Glomerular visceral epithelial cell (primary cell): ENCODE results near the gene ZNF106.

ENCODE experiments used
- DNase-seq: peaks from one replicate; pipeline ENCODE4 v3.0.0-alpha.2; 2016; ENCODE audit errors: extremely low spot score

The ZNF106 gene

DNA sequence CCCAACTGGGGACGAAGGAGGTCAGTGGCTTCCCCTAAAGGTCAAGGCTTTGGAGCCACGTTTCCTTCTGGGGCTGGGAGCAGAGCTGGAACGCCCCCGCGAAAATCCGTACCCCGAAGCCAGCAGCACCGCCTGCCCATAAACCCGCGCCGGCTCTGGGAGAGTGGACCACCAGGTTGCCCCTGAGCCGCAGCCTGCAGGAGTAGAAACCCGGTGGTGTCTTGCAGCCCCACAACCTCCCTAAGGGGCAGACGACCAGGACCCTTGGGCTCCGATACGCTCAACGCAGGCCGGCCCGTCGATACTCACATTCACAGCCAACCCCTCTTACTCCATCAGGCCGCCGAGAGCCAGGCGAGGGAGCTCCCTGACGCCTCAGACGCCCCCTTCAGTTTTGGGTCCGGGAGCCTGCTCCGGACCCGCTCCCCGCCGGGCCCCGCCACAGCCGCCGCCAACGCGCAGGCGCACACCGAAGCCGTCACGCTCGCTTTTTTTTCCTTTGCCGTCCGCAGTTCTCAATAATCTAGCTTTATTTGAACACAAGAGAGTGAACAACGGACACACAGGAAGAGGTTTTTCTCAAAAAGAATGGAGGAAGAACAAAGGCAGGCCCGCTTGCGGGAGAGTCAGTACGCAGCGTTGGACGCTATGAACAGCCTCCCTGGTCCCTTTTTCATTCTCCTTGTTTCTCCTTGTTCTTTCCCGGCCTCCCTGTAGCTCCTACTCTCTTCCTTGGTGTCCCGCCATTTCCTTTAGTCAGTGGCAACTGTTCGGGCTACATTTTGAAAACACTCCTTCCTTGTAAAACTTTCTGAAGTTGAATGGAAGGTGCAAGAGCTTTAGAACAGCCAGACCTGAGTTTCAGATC is at the start of gene ZNF106:
Gene ZNF106 (minus strand): TSS at position 471 of the 868 bp plus-strand sequence. CDS start 18,852 bp downstream, outside the sequence.
- peak; percentile 92 for DNase-seq

- no peak for DNase-seq
Measured at GRCh38 chr15:42533246-42533645, 42.3 kb upstream of the ZNF106 start.

GRCh38 chr15:42528970-42529369 is 38.0 kb upstream of the ZNF106 start:
- no peak for DNase-seq

DNA sequence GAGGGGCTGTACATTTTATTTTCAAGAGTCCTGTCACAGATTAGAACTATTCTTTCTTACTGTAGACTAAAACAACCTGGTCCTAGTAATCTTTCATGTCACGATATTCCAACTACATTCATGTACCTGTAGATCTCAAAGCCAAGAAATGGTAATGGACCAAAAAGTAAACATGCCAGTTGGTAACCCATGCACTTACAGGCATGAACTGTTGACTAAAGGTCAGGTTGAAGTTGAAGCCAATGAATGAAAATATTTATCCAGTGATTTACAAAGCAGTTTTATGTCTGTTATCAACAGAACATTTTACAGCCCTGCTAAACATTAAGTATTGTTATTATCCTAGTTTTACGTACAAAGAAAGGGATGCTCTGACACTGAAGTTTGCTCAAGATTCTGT is 32.4 kb upstream of the ZNF106 start:
- DNase-seq, result no peak

DNA sequence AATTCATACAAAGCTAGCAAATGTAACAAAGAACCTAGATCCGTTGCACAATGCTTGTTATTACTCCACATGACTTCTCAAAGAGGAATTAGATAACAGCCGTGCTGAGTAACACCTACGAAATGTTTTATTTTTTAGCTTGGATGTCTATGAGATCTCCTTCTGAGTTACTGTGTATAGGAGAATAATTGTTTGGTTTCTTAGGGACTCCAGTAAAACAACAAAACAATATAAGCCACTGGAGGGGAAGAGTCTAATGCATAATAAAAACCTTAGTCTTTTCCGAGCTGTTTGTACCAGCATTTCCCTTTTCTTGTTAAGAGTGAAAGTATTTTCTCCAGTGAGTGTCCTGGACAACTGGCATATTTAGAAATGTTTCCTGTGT is 20.1 kb upstream of the ZNF106 start:
- no peak for DNase-seq

GRCh38 chr15:42510258-42511006 is 19.5 kb upstream of the ZNF106 start:
- no peak for DNase-seq

DNA sequence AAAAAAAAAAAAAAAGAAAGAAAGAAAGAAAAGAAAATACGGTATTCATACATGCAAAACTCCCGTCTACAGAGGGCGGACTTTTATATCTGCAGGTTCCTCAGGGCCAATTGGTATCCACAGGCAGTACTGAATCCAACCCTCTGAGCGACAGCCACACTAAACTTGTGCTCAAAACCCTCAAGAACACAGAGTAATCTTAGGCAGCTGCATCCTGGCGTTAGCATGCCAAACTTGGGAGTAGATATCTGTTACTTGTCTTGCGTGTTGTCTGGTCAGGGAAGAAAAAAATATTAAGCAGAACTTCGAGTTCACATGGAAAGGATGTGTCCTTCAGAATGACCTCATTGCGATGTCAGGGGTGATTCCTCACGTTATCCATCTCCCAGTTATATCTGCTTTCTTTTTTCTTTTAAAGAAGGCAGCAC is 17.3 kb upstream of the ZNF106 start:
- no peak for DNase-seq

DNA sequence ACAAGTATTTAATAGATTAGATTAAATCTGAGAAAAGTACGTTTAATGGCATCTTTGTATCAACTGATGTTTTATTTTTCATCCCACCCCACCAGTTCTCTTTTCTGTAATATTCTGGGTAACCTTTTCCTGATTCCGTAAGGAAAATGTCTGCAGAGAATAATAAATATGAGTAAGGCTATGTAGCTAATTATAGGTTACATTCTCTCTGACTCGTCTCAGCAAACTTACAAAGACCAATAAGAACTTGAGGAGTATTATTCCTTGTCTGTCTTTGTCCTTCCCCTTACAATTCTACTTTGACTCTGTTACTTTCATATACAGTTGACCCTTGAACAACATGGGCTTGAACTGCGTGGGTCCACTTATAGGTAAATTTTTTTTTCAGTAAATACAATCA is 16.6 kb upstream of the ZNF106 start:
- DNase-seq, result no peak

GRCh38 chr15:42504631-42505030 is 13.7 kb upstream of the ZNF106 start:
- peak; percentile 25 for DNase-seq

GRCh38 chr15:42503825-42504224 is 12.9 kb upstream of the ZNF106 start:
- DNase-seq, result no peak

GRCh38 chr15:42502477-42502876 is 11.5 kb upstream of the ZNF106 start:
- no peak for DNase-seq

- peak; percentile 24 for DNase-seq
Measured at GRCh38 chr15:42499858-42500609, 9.1 kb upstream of the ZNF106 start.

DNA sequence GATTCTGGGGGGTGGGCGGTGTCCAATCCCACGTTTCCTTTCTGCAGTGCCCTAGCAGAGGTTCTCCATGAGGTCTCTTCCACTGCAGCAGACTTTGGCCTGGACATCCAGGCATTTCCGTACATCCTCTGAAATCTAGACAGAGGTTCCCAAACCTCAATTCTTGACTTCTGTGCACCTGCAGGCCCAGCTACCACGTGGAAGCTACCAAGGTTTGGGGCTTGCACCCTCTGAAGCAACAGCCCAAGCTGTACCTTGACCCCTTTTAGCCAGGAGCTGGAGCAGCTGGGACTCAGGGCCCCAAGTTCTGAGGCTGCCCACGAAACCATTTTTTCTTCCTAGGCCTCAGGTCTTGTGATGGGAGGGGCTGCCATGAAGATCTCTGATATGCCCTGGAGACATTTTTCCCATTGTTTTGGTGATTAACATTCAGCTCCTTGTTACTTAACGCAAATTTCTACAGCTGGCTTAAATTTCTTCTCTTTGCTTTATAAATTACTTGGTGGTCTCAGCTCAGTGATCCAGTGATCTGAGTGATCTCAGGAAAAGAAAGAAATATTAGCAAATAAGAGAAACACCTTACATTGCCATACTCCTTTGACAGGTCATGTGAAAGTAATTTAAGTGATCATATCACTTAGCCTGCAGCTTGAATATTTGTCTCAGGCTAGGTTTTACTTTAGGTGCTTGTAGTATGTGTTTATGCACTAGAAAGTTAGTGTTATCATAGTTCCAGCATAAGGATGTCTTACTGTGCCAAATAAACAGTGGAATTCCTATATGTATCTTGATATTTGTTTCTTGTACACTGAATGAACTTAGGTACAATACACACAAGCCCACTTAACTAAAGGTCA is 7.5 kb upstream of the ZNF106 start:
- no peak for DNase-seq

GRCh38 chr15:42495361-42496212 is 4.6 kb upstream of the ZNF106 start, which contains the start of gene SNAP23:
TSS of gene SNAP23 (plus strand) at chr15:42495634. CDS start at chr15:42511847, 16,213 bp downstream.
- DNase-seq, result peak; percentile 96

DNA sequence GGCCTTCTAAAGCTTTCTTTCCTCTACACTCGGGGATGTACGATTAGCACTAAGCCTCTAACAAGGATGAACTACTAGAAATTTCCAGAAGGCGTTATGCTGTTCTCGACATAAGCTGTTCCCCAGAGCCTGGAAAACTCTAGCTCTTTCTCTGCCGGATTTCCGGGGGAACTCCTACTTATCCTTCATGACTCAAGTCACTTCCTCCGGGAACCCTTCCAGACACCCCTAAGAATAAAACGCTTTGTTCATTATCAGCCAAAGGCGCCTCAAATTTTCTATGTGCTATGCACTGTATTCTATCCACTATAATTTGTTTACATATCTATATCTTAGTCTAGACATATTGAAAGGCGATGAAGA is 4.0 kb upstream of the ZNF106 start:
- DNase-seq, result peak; percentile 70

DNA sequence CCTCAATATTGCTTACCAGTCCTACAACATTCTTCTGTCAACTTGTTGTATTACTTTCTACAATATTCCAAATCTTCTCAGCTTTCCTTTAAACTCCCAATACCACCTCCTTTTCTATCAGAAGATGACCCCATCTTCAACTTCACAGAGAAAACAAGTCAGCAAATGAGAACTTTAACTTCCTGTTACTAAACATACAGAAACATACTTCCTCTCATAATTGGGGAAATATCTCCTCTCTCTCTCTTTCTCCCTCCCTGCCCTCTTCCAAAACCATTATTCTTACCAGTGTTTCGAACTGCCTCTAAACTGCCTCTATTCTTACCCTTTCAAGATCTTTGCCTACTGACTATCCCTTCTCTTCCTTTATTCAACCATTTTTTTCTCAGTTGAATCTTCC is 2.7 kb upstream of the ZNF106 start:
- no peak for DNase-seq

DNA sequence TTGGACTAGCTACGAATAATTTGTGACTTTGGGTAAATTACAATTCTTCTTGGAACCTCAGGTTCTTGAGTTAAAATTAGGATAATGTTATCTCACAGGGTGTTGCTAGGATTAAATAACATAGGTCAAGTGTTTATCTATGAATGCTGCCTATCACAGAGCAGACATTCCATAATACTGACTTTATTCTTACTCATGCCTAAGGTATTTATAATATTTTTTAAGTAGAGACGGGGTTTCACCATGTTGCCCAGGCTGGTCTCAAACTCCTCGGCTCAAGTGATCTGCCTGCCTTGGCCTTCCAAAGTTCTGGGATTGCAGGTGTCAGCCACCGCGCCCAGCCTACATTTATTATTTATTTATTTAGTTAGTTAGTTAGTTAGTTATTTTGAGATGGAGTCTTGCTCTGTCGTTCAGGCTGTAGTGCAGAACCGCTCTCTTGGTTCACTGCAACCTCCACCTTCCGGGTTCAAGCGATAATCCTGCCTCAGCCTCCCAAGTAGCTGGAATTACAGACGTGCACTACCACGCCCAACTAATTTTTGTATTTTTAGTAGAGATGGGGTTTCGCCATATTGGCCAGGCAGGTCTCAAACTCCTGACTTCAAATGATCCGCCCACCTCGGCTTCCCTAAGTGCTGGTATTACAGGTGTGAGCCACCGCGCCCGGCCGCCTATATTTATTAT is 741 bp upstream of the ZNF106 start:
- DNase-seq, result peak; percentile 77

GRCh38 chr15:42490291-42490670 is 660 bp downstream of the ZNF106 start:
- peak; percentile 10 for DNase-seq

DNA sequence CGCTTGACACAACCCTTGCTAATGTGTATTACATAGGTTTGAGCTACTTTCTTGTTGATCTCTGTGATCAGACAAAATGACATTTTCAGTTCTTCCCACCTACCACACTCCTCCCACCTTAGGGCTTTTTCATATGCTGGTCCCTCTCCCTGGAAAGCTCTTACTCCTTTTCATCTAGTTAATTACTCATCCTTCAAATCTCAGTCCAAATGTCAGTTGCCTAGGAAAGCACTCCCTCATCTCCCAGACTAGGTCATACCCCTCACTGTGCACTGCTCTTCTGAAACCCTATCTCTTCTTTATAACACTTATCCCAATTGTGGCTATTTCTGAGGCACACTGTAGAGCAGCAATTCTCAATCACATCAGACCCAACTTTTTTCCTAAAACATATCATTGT is 7.3 kb downstream of the ZNF106 start:
- DNase-seq, result no peak

- no peak for DNase-seq
Measured at GRCh38 chr15:42482701-42483100, 8.2 kb downstream of the ZNF106 start.
